ENCODE results near the gene CYP4A22.
"Not testable (repeated sequence)": the region's sequence is repeated elsewhere in the genome, so short reads cannot be mapped to it uniquely, and the experiment has no call there.

GRCh38 chr1:47129489-47130230 is 7.6 kb upstream of the CYP4A22 start:
- not testable (repeated sequence) for TF ChIP-seq CTCF (conservative IDR thresholded peaks at IDR 0.05 in 1 of 2, IDR thresholded peaks at IDR 0.05 in 1 of 2; ENCODE audit: low read depth in 1 of 2, low read length in 2 of 2); EZH2 (IDR thresholded peaks at IDR 0.05; ENCODE audit: low read length, missing control alignments)

Measured in fibroblast of lung (primary cell).